HepG2 (cell line): ENCODE results near the gene S100A7. TPM values are rescaled to one million over a fixed set of nuclear protein-coding genes. Genes with fewer than 3 reads are reported as not detected.
A peak's percentile ranks its signal among the peaks of the same experiment; 100 is the strongest.

ENCODE experiments used
- ARNTL ChIP-seq: sonication (generic); formaldehyde crosslinking; IDR thresholded peaks from 2 replicates; pipeline ENCODE4 v1.4.0; 2020; ENCODE audit warnings: mild to moderate bottlenecking, missing genetic modification reagents
- ATF2 ChIP-seq: sonication (generic); formaldehyde crosslinking; IDR thresholded peaks from 2 replicates; pipeline ENCODE4 v1.4.0; 2020; ENCODE audit warnings: missing genetic modification reagents
- CTCF ChIP-seq: sonication (generic); formaldehyde crosslinking; IDR thresholded peaks from 2 replicates; pipeline ENCODE4 v1.5.0; 2020; ENCODE audit warnings: mild to moderate bottlenecking, missing genetic modification reagents, moderate library complexity
- FOSL2 ChIP-seq: sonication (generic); formaldehyde crosslinking; IDR thresholded peaks from 2 replicates; pipeline ENCODE4 v1.4.0; 2020; ENCODE audit warnings: missing genetic modification reagents
- GZF1 ChIP-seq: sonication (generic); formaldehyde crosslinking; IDR thresholded peaks from 2 replicates; pipeline ENCODE4 v1.5.1; 2020; ENCODE audit warnings: mild to moderate bottlenecking, missing genetic modification reagents
- HDAC2 ChIP-seq: sonication (generic); formaldehyde crosslinking; IDR thresholded peaks from 2 replicates; pipeline ENCODE4 v1.4.0; 2020; ENCODE audit warnings: missing genetic modification reagents
- HOXD1 ChIP-seq: sonication (generic); formaldehyde crosslinking; IDR thresholded peaks from 2 replicates; pipeline ENCODE4 v1.5.0; 2020; ENCODE audit warnings: missing genetic modification reagents
- MAFK ChIP-seq, 2 experiments: IDR thresholded peaks in 1 of 2; conservative IDR thresholded peaks in 1 of 2; 2 replicates each; pipeline ENCODE4 v1.6.1; 2011; ENCODE audit warnings: improper control_type of control experiment in 2 of 2, low read length in 2 of 2
- MEF2D ChIP-seq: sonication (generic); formaldehyde crosslinking; IDR thresholded peaks from 2 replicates; pipeline ENCODE4 v1.5.1; 2020; ENCODE audit warnings: mild to moderate bottlenecking, missing genetic modification reagents
- RFXAP ChIP-seq: sonication (generic); formaldehyde crosslinking; IDR thresholded peaks from 2 replicates; pipeline ENCODE4 v1.4.0; 2020; ENCODE audit warnings: missing genetic modification reagents, borderline replicate concordance
- SOX5 ChIP-seq: IDR thresholded peaks from 2 replicates; pipeline ENCODE4 v1.6.1; 2016; ENCODE audit warnings: borderline replicate concordance
- SP140L ChIP-seq: sonication (generic); formaldehyde crosslinking; IDR thresholded peaks from 2 replicates; pipeline ENCODE4 v1.4.0; 2020; ENCODE audit warnings: missing genetic modification reagents, borderline replicate concordance
- TBX3 ChIP-seq: fragments of 450-650 bp; IDR thresholded peaks from 2 replicates; pipeline ENCODE4 v1.6.1; 2017; ENCODE audit warnings: antibody characterized with exemption, mild to moderate bottlenecking, inconsistent platforms, borderline replicate concordance
- THRA ChIP-seq: sonication (generic); formaldehyde crosslinking; IDR thresholded peaks from 2 replicates; pipeline ENCODE4 v1.4.0; 2020; ENCODE audit warnings: missing genetic modification reagents, borderline replicate concordance
- TOE1 ChIP-seq: sonication (generic); formaldehyde crosslinking; IDR thresholded peaks from 2 replicates; pipeline ENCODE4 v1.4.0; 2020; ENCODE audit warnings: mild to moderate bottlenecking, missing genetic modification reagents
- ZNF121 ChIP-seq: sonication (generic); formaldehyde crosslinking; IDR thresholded peaks from 2 replicates; pipeline ENCODE4 v1.5.0; 2020; ENCODE audit warnings: mild to moderate bottlenecking, missing genetic modification reagents
- ZNF17 ChIP-seq: sonication (generic); formaldehyde crosslinking; IDR thresholded peaks from 2 replicates; pipeline ENCODE4 v1.5.0; 2020; ENCODE audit warnings: mild to moderate bottlenecking, missing genetic modification reagents
- ZNF510 ChIP-seq: sonication (generic); formaldehyde crosslinking; IDR thresholded peaks from 2 replicates; pipeline ENCODE4 v1.4.0; 2020; ENCODE audit warnings: low read depth, mild to moderate bottlenecking, missing genetic modification reagents
- ZNF616 ChIP-seq: sonication (generic); formaldehyde crosslinking; IDR thresholded peaks from 2 replicates; pipeline ENCODE4 v1.5.0; 2020; ENCODE audit warnings: low read depth, mild to moderate bottlenecking, missing genetic modification reagents
- ZSCAN5A ChIP-seq: sonication (generic); formaldehyde crosslinking; IDR thresholded peaks from 2 replicates; pipeline ENCODE4 v1.8.0; 2022; ENCODE audit warnings: mild to moderate bottlenecking, missing genetic modification reagents, borderline replicate concordance
- polyA plus RNA-seq, 8 experiments: library from polyadenylated mRNA; depleted of rRNA in 3 of 8; stranded (reverse) in 7 of 8; unstranded in 1 of 8; fragments of >200 nt; fragmentation: Illumina TruSeq in 4 of 8; extraction: Trizol in 4 of 8; gene quantifications; 2 replicates each; pipeline versions ENCODE4 v1.2.1 to v1.2.3, GENCODE V29; 2011 to 2016; ENCODE audit warnings: low read depth in 4 of 8, missing spikeins in 1 of 8, mixed read lengths in 1 of 8; ENCODE audit not compliant: insufficient read depth in 1 of 8
- total RNA-seq, 5 experiments: library from RNA; depleted of rRNA; stranded (reverse); fragments of >200 nt; fragmentation: Illumina TruSeq; extraction: Trizol; gene quantifications; 2 replicates each; pipeline ENCODE4 v1.2.3, GENCODE V29; 2016; ENCODE audit warnings: low read depth in 1 of 5
- TF ChIP-seq, protein P1 (sequence below): fragments of 450-650 bp; IDR thresholded peaks from 2 replicates; pipeline ENCODE4 v1.6.1; 2017
- TF ChIP-seq, protein P2 (sequence below): sonication (generic); formaldehyde crosslinking; IDR thresholded peaks from 2 replicates; pipeline ENCODE4 v1.5.0; 2020; ENCODE audit warnings: missing genetic modification reagents, mild to moderate bottlenecking, borderline replicate concordance

S100A7 gene
- total and polyA plus RNA-seq, 2 of the 13 experiments (the other 11 are each of a cell fraction or from before 2014, with no cell fraction given): not detected

GRCh38 chr1:153465811-153466636 lies 5.6 kb upstream of the S100A7 start (continued):
- TF ChIP-seq ZSCAN5A (CRISPR knock-in tag): no peak
- TF ChIP-seq CTCF: peak; percentile 74
- TF ChIP-seq ZNF510 (CRISPR knock-in tag): no peak
- no peak for TF ChIP-seq ZNF17
- no peak for TF ChIP-seq HDAC2
- no peak for TF ChIP-seq THRA (CRISPR knock-in tag)
- no peak for TF ChIP-seq ZNF616
- TF ChIP-seq SOX5: no peak
- no peak for TF ChIP-seq SP140L
- no peak for TF ChIP-seq RFXAP
- no peak for TF ChIP-seq ZNF121 (CRISPR knock-in tag)
- no peak for TF ChIP-seq ATF2 (CRISPR knock-in tag)
- TF ChIP-seq, protein P1, sequence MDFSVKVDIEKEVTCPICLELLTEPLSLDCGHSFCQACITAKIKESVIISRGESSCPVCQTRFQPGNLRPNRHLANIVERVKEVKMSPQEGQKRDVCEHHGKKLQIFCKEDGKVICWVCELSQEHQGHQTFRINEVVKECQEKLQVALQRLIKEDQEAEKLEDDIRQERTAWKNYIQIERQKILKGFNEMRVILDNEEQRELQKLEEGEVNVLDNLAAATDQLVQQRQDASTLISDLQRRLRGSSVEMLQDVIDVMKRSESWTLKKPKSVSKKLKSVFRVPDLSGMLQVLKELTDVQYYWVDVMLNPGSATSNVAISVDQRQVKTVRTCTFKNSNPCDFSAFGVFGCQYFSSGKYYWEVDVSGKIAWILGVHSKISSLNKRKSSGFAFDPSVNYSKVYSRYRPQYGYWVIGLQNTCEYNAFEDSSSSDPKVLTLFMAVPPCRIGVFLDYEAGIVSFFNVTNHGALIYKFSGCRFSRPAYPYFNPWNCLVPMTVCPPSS: no peak
- TF ChIP-seq TBX3: no peak
- TF ChIP-seq HOXD1: no peak
- no peak for TF ChIP-seq MEF2D (CRISPR knock-in tag)
- no peak for TF ChIP-seq GZF1
- TF ChIP-seq ARNTL (CRISPR knock-in tag): no peak
- no peak for TF ChIP-seq TOE1 (CRISPR knock-in tag)
- no peak for TF ChIP-seq MAFK (conservative IDR thresholded peaks at IDR 0.05 in 1 of 2, IDR thresholded peaks at IDR 0.05 in 1 of 2; ENCODE audit: low read length in 2 of 2)
- TF ChIP-seq FOSL2: 0 out of 2 replicates have a peak, but pooled peaks have one; percentile 18
- TF ChIP-seq, protein P2, sequence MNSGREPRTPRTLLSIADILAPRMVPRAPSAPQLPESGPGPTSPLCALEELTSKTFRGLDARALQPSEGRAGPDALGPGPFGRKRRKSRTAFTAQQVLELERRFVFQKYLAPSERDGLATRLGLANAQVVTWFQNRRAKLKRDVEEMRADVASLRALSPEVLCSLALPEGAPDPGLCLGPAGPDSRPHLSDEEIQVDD (CRISPR knock-in tag): no peak
